Measurements from ENCODE around the gene DNM1L. TPM values are rescaled to one million over a fixed set of nuclear protein-coding genes. Genes with fewer than 3 reads are reported as not detected.

Gene DNM1L
- total and polyA plus RNA-seq, 9 of the 15 experiments (the other 6 are each of a cell fraction or from before 2014, with no cell fraction given), result 24.1 to 82.8 (median 61.5) TPM

DNA sequence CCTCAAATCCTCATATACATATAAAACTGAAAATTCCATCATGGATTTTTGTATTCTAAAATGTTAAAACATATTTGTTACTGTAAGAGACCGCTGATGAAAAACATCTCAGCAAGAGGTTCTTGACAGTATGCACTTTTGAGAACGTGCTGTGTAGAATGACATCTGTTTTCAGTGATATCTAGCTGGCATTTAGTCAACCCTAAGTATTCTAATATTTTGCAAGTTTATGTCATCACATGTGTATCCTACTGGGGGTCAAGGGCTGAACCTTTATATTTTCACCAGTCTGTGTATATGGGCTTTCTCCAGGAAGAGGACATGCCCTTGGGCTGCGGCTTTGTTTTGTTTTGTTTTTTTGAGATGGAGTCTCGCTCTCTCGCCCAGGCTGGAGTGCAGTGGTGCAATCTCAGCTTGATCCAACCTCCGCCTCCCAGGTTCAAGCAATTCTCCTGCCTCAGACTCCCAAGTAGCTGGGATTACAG is 98.6 kb downstream of the DNM1L start (continued):
- TF ChIP-seq HMGN3 (IDR thresholded peaks at IDR 0.05; ENCODE audit: borderline replicate concordance, extremely low read depth, insufficient read length, low read depth, low read length), result no peak

DNA sequence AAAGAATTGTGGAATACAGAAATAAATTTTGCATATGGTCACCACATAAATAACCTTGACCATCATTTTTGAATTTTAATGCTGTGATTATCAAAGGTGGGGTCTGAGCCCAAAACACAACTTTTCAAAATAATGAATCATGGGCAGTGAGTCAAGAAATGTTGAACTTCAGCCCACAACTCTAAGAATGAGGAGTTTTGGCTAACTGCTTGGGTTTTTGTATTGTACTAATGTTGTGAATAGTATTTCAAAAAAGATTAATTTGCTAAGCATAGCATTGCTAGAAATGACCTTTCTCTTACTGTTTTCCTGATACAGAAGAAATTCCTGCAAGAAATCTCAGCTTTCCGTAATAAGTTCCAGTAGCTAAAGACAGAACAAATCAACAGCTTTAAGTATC is 101.0 kb downstream of the DNM1L start:
- no peak for FAIRE-seq
- CTCF ChIA-PET (ENCODE audit: low intra/inter-chr PET ratio), result no interaction called here

More for the DNA sequence above, 101.0 kb downstream of the DNM1L start:
- H3K27me3 ChIP-seq (ENCODE audit: control insufficient read depth in 2 of 2, insufficient read depth in 2 of 2, low read length in 2 of 2), result peaks cover 0 to 2% of the 10 kb centered on the region in 2 experiments; a peak in 1 of 5 replicates
- H3K4me2 ChIP-seq (ENCODE audit: insufficient read depth, low read length), result no peak overlapping the region
- no peaks in the 10 kb centered on the region for H4K20me1 ChIP-seq (replicated peaks; ENCODE audit: control insufficient read depth, insufficient read depth, low read length)
- H3K4me1 ChIP-seq (replicated peaks in 1 of 2; ENCODE audit: control insufficient read depth in 2 of 2, insufficient read depth in 2 of 2, low read length in 2 of 2), result no peaks in the 10 kb centered on the region
- H3K9ac ChIP-seq (ENCODE audit: insufficient read depth in 1 of 2, low read depth in 2 of 2, low read length in 2 of 2), result no peak overlapping the region
- no peaks in the 10 kb centered on the region for H3K9me1 ChIP-seq (ENCODE audit: control insufficient read depth, insufficient read depth, low read length)
- no peak overlapping the region for H3K4me3 ChIP-seq
- TF ChIP-seq RAD21 (CRISPR knock-in tag; conservative IDR thresholded peaks at IDR 0.05 in 1 of 2, IDR thresholded peaks at IDR 0.05 in 1 of 2) (no peak), ZNF3 (CRISPR knock-in tag; IDR thresholded peaks at IDR 0.05) (no peak), NCOA1 (IDR thresholded peaks at IDR 0.05; ENCODE audit: low read depth) (no peak), FOXP1 (CRISPR knock-in tag; IDR thresholded peaks at IDR 0.05) (no peak), SIN3A (IDR thresholded peaks at IDR 0.05; ENCODE audit: borderline replicate concordance in 2 of 2, control insufficient read depth in 1 of 2, low read depth in 2 of 2, low read length in 2 of 2) (no peak), BDP1 (IDR thresholded peaks at IDR 0.05; ENCODE audit: insufficient read depth, insufficient read length) (no peak), JUND (IDR thresholded peaks at IDR 0.05; ENCODE audit: borderline replicate concordance, low read depth, low read length) (no peak), JUND (tag; IDR thresholded peaks at IDR 0.05; ENCODE audit: borderline replicate concordance, low read depth, low read length) (no peak)
- TF ChIP-seq, protein P1, sequence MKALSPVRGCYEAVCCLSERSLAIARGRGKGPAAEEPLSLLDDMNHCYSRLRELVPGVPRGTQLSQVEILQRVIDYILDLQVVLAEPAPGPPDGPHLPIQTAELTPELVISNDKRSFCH (CRISPR knock-in tag; IDR thresholded peaks at IDR 0.05), result no peak
- TF ChIP-seq, protein P1 (tag; IDR thresholded peaks at IDR 0.05), result no peak
- TF ChIP-seq, protein P2, sequence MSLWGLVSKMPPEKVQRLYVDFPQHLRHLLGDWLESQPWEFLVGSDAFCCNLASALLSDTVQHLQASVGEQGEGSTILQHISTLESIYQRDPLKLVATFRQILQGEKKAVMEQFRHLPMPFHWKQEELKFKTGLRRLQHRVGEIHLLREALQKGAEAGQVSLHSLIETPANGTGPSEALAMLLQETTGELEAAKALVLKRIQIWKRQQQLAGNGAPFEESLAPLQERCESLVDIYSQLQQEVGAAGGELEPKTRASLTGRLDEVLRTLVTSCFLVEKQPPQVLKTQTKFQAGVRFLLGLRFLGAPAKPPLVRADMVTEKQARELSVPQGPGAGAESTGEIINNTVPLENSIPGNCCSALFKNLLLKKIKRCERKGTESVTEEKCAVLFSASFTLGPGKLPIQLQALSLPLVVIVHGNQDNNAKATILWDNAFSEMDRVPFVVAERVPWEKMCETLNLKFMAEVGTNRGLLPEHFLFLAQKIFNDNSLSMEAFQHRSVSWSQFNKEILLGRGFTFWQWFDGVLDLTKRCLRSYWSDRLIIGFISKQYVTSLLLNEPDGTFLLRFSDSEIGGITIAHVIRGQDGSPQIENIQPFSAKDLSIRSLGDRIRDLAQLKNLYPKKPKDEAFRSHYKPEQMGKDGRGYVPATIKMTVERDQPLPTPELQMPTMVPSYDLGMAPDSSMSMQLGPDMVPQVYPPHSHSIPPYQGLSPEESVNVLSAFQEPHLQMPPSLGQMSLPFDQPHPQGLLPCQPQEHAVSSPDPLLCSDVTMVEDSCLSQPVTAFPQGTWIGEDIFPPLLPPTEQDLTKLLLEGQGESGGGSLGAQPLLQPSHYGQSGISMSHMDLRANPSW (CRISPR knock-in tag; IDR thresholded peaks at IDR 0.05), result no peak
- POLR2A ChIA-PET, result interaction anchor here (1.1 kb wide), 1 partner anchor 23 kb away, joined by 3 read pairs; no protein-coding TSS in a partner anchor
- no peaks in the 10 kb centered on the region for H3K9me3 ChIP-seq (replicated peaks; ENCODE audit: control insufficient read depth, insufficient read depth, low read depth, low read length)
- H2AFZ ChIP-seq (ENCODE audit: low read depth, low read length), result no peak overlapping the region
- no TSS peak for BruUV-seq (replicated peaks)
- no peaks in the 10 kb centered on the region for H3K36me3 ChIP-seq (ENCODE audit: control insufficient read depth, insufficient read depth, low read length)
- ATAC-seq, result no peak
- DNase-seq (ENCODE audit: extremely low read depth in 1 of 4, low spot score in 3 of 4), result no peak
- no peak overlapping the region for H3K27ac ChIP-seq (ENCODE audit: extremely low read depth, low read depth, low read length)
- H3K79me2 ChIP-seq (ENCODE audit: control insufficient read depth, insufficient read depth, low read length), result no peaks in the 10 kb centered on the region
- in situ Hi-C loops (cut with MboI), result no loop called here
- WGBS (ENCODE audit: insufficient coverage, low coverage, missing lambda C conversion rate), result 0% methylated on average over 1 of the region's 1 CpG
- intact Hi-C loops (cut with micrococcal nuclease), result no loop called here
